ENCODE measurements around the gene F12.
"Not testable (repeated sequence)": the region's sequence is repeated elsewhere in the genome, so short reads cannot be mapped to it uniquely, and the experiment has no call there.

F12 gene

GRCh38 chr5:177376107-177376506 is 33.3 kb downstream of the F12 start:
- no peak for DNase-seq (ENCODE audit: extremely low read depth, low read depth)
- TF ChIP-seq CTCF (IDR thresholded peaks at IDR 0.05; ENCODE audit: low read depth, low read length) = no peak

- not testable (repeated sequence) for DNase-seq (ENCODE audit: extremely low read depth, low read depth)
These were observed 33.8 kb downstream of the F12 start for GRCh38 chr5:177375516-177375915.

- no peak for TF ChIP-seq CTCF (IDR thresholded peaks at IDR 0.05; ENCODE audit: low read depth, low read length)
- DNase-seq (ENCODE audit: extremely low read depth, low read depth) = no peak
These were observed 35.2 kb downstream of the F12 start for GRCh38 chr5:177374211-177374610.

GRCh38 chr5:177373806-177374205 is 35.6 kb downstream of the F12 start:
- no peak for TF ChIP-seq CTCF (IDR thresholded peaks at IDR 0.05; ENCODE audit: low read depth, low read length)
- no peak for DNase-seq (ENCODE audit: extremely low read depth, low read depth)

- DNase-seq (ENCODE audit: extremely low read depth, low read depth) = no peak
- no peak for TF ChIP-seq CTCF (IDR thresholded peaks at IDR 0.05; ENCODE audit: low read depth, low read length)
These were observed 36.5 kb downstream of the F12 start for GRCh38 chr5:177372910-177373309.

- no peak for TF ChIP-seq CTCF (IDR thresholded peaks at IDR 0.05; ENCODE audit: low read depth, low read length)
- DNase-seq (ENCODE audit: extremely low read depth, low read depth) = no peak
These were observed 37.1 kb downstream of the F12 start for GRCh38 chr5:177372034-177372896.

GRCh38 chr5:177371120-177372033 is 38.0 kb downstream of the F12 start:
- no peak for TF ChIP-seq CTCF (IDR thresholded peaks at IDR 0.05; ENCODE audit: low read depth, low read length)
- no peak for DNase-seq (ENCODE audit: extremely low read depth, low read depth)
